ENCODE results near the gene THSD8. TPM values are rescaled to one million over a fixed set of nuclear protein-coding genes. Genes with fewer than 3 reads are reported as not detected.

The THSD8 gene
- total RNA-seq, 4 donors from 2014 or later: 0.65 TPM; not detected in 3

- Histone ChIP-seq H3K4me3 (peak overlapping the region; percentile 30 to 51 (median 40)), H3K27ac (replicated peaks in 1 of 4) (no peak overlapping the region), H3K9me3 (no peaks in the 10 kb centered on the region), H3K27me3 (peaks cover 0 to 100% (median 81%) of the 10 kb centered on the region in 4 donors), H3K36me3 (no peaks in the 10 kb centered on the region), H3K4me1 (peaks cover 13 to 49% (median 34%) of the 10 kb centered on the region in 4 donors)
- 58% methylated on average over 8 of the region's 21 CpGs for WGBS
- TF ChIP-seq CTCF (IDR thresholded peaks at IDR 0.05) (no peak), EP300 (IDR thresholded peaks at IDR 0.05) (no peak)
- intact Hi-C loops (cut with DNase I): no loop called here
- no peak for DNase-seq (ENCODE audit: extremely low spot score)
Observed at GRCh38 chr19:12838886-12839756, 37.3 kb downstream of the THSD8 start.

- no peak for DNase-seq (ENCODE audit: extremely low spot score)
- H3K9me3 ChIP-seq: no peaks in the 10 kb centered on the region
- 19% methylated on average over 32 of the region's 43 CpGs for WGBS
- H3K27ac ChIP-seq (replicated peaks in 1 of 4): no peak overlapping the region
- intact Hi-C loops (cut with DNase I): loop anchor here (10.0 kb wide), 1 partner anchor 156 kb away; the partner anchor contains the start of genes DHPS and GNG14
- no peaks in the 10 kb centered on the region for H3K36me3 ChIP-seq
- H3K27me3 ChIP-seq: peaks cover 0 to 100% (median 69%) of the 10 kb centered on the region in 4 donors
- H3K4me1 ChIP-seq: peaks cover 12 to 37% (median 26%) of the 10 kb centered on the region in 4 donors
- H3K4me3 ChIP-seq: peak overlapping the region in 3 of 4 donors; percentile 8 to 37 (median 35)
- TF ChIP-seq EP300 (IDR thresholded peaks at IDR 0.05) (no peak), POLR2A (IDR thresholded peaks at IDR 0.05; ENCODE audit: low read depth) (no peak), POLR2AphosphoS5 (IDR thresholded peaks at IDR 0.05) (no peak), CTCF (IDR thresholded peaks at IDR 0.05) (no peak)
Observed at GRCh38 chr19:12840091-12841079, 38.5 kb downstream of the THSD8 start.

- Histone ChIP-seq H3K4me1 (peaks cover 12 to 30% (median 25%) of the 10 kb centered on the region in 4 donors), H3K36me3 (no peaks in the 10 kb centered on the region), H3K9me3 (no peaks in the 10 kb centered on the region), H3K27me3 (peaks cover 0 to 100% (median 62%) of the 10 kb centered on the region in 4 donors), H3K27ac (replicated peaks in 1 of 4) (no peak overlapping the region), H3K4me3 (peak overlapping the region in 3 of 4 donors; percentile 8 to 37 (median 35))
- intact Hi-C loops (cut with DNase I): loop anchor here (10.0 kb wide), 1 partner anchor 156 kb away; the partner anchor contains the start of genes DHPS and GNG14
- WGBS: 7% methylated on average over 9 of the region's 29 CpGs
- TF ChIP-seq POLR2AphosphoS5 (IDR thresholded peaks at IDR 0.05) (no peak), CTCF (IDR thresholded peaks at IDR 0.05) (no peak), POLR2A (IDR thresholded peaks at IDR 0.05; ENCODE audit: low read depth) (no peak), EP300 (IDR thresholded peaks at IDR 0.05) (no peak)
- DNase-seq (ENCODE audit: extremely low spot score): no peak
Observed at GRCh38 chr19:12841094-12841493, 39.2 kb downstream of the THSD8 start.

GRCh38 chr19:12842511-12842910, 40.6 kb downstream of the THSD8 start:
- Histone ChIP-seq H3K4me1 (peaks cover 16 to 31% (median 30%) of the 10 kb centered on the region in 4 donors), H3K9me3 (no peaks in the 10 kb centered on the region), H3K4me3 (no peak overlapping the region), H3K36me3 (no peaks in the 10 kb centered on the region), H3K27me3 (peaks cover 0 to 97% (median 53%) of the 10 kb centered on the region in 4 donors), H3K27ac (replicated peaks in 1 of 4) (no peak overlapping the region)
- intact Hi-C loops (cut with DNase I): loop anchor here (10.0 kb wide), 1 partner anchor 158 kb away; the partner anchor contains the start of genes DHPS and GNG14
- DNase-seq (ENCODE audit: extremely low spot score): no peak
- WGBS: 94% methylated on average over 18 of the region's 18 CpGs
- no peak for TF ChIP-seq EP300 (IDR thresholded peaks at IDR 0.05)
- no peak for TF ChIP-seq POLR2A (IDR thresholded peaks at IDR 0.05; ENCODE audit: low read depth)
- TF ChIP-seq POLR2AphosphoS5 (IDR thresholded peaks at IDR 0.05): no peak
- no peak for TF ChIP-seq CTCF (IDR thresholded peaks at IDR 0.05)
